Prostate gland (tissue), 2 donors: Measurements from ENCODE around the gene EPM2A.

Experiments used
- POLR2A ChIP-seq: fragments of 450-650 bp; IDR thresholded peaks from one replicate; pipeline ENCODE4 v1.6.1; 2016; ENCODE audit warnings: antibody characterized with exemption, mild to moderate bottlenecking
- POLR2AphosphoS5 ChIP-seq: sonication (generic); formaldehyde crosslinking; IDR thresholded peaks from one replicate; pipeline ENCODE4 v1.6.1; 2017; ENCODE audit warnings: antibody characterized with exemption
- TF ChIP-seq, protein P1 (sequence below), 4 experiments: fragments of 200-600 bp in 2 of 4; fragments of 450-650 bp in 2 of 4; sonication (generic) in 2 of 4; IDR thresholded peaks; 1 replicate in 3 of 4; 2 replicates in 1 of 4; pipeline ENCODE4 v1.5.1; 2016 to 2019; ENCODE audit warnings: antibody characterized with exemption in 4 of 4, mild to moderate bottlenecking in 2 of 4, moderate library complexity in 2 of 4

DNA sequence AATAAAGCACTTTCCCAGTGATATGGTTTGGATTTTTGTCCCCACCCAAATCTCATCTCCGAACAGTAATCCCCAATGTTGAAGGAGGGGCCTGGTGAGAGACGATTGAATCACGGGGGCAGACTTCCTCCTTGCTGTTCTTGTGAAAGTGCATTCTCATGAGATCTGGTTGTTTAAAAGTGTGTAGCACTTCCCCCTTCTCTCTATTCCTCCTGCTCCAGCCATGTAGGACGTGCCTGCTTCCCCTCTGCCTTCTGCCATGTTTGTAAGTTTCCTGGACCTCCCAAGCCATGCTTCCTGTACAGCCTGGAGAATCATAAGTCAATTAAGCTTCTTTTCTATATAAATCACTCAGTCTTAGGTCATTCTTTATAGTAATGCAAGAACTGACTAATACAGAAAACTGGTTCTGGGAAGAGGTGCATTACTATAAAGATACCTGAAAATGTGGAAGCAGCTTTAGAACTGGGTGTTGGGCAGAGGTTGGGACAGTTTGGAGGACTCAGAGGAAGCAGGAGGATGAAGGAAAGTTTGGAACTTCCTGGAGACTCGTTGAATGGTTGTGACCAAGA is 7.4 kb downstream of the EPM2A start:
- TF ChIP-seq, protein P1, sequence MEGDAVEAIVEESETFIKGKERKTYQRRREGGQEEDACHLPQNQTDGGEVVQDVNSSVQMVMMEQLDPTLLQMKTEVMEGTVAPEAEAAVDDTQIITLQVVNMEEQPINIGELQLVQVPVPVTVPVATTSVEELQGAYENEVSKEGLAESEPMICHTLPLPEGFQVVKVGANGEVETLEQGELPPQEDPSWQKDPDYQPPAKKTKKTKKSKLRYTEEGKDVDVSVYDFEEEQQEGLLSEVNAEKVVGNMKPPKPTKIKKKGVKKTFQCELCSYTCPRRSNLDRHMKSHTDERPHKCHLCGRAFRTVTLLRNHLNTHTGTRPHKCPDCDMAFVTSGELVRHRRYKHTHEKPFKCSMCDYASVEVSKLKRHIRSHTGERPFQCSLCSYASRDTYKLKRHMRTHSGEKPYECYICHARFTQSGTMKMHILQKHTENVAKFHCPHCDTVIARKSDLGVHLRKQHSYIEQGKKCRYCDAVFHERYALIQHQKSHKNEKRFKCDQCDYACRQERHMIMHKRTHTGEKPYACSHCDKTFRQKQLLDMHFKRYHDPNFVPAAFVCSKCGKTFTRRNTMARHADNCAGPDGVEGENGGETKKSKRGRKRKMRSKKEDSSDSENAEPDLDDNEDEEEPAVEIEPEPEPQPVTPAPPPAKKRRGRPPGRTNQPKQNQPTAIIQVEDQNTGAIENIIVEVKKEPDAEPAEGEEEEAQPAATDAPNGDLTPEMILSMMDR (IDR thresholded peaks at IDR 0.05): no peak
- TF ChIP-seq POLR2AphosphoS5 (no peak), POLR2A (no peak)
